DND-41 (cell line): Measurements from ENCODE around the gene PDE8A.

Experiments used
- CTCF ChIP-seq: IDR thresholded peaks from 2 replicates; pipeline ENCODE4 v1.5.1; 2012; ENCODE audit warnings: borderline replicate concordance, low read length, moderate library complexity, mild to moderate bottlenecking; ENCODE audit not compliant: poor library complexity, severe bottlenecking; ENCODE audit errors: extremely low read depth
- EZH2 ChIP-seq: IDR thresholded peaks from 3 replicates; pipeline ENCODE4 v1.6.1; 2012; ENCODE audit warnings: borderline replicate concordance, low read depth, mild to moderate bottlenecking, moderate library complexity, low read length, inconsistent platforms; ENCODE audit not compliant: severe bottlenecking

- TF ChIP-seq CTCF, result no peak
- no peak for TF ChIP-seq EZH2
These were observed 173.7 kb downstream of the PDE8A start for GRCh38 chr15:85155360-85155759.
